ENCODE measurements around the gene TUBA8.

- TF ChIP-seq CTCF (IDR thresholded peaks at IDR 0.05; ENCODE audit: insufficient read depth, low read length) (peak; percentile 53), REST (IDR thresholded peaks at IDR 0.05; ENCODE audit: insufficient replicate concordance, low read depth) (no peak), POLR2AphosphoS5 (IDR thresholded peaks at IDR 0.05; ENCODE audit: low read depth) (no peak)
Measured at GRCh38 chr22:18156878-18157713, 46.5 kb downstream of the TUBA8 start.
